HG02870 (cell line): ENCODE measurements around the gene KLK6.

Source experiments
- ATAC-seq: cut with Tn5 transposase; IDR thresholded peaks from one replicate; pipeline ENCODE4 v1.9.1; 2021; ENCODE audit warnings: mild to moderate bottlenecking, moderate library complexity; ENCODE audit not compliant: unreplicated experiment

KLK6 gene

GRCh38 chr19:50969413-50969760 lies at the start of gene KLK6:
Gene KLK6 (minus strand): TSS chr19:50969591. CDS start chr19:50968104, 1,487 bp downstream.
- no peak for ATAC-seq

- no peak for ATAC-seq
These were observed 49.6 kb upstream of the KLK6 start for GRCh38 chr19:51018745-51019543.

- no peak for ATAC-seq
These were observed 47.6 kb upstream of the KLK6 start for GRCh38 chr19:51016798-51017683.

GRCh38 chr19:51015691-51016267 lies 46.4 kb upstream of the KLK6 start:
- ATAC-seq, result no peak

- ATAC-seq, result no peak
These were observed 44.9 kb upstream of the KLK6 start for GRCh38 chr19:51014242-51014641.

- ATAC-seq, result no peak
These were observed 43.3 kb upstream of the KLK6 start for GRCh38 chr19:51012661-51013190.

- ATAC-seq, result no peak
These were observed 40.8 kb upstream of the KLK6 start for GRCh38 chr19:51010066-51010795.

- no peak for ATAC-seq
These were observed 39.9 kb upstream of the KLK6 start for GRCh38 chr19:51009061-51009891.

- ATAC-seq, result no peak
These were observed 38.1 kb upstream of the KLK6 start for GRCh38 chr19:51007488-51007887.

GRCh38 chr19:51006406-51006805 lies 37.0 kb upstream of the KLK6 start:
- no peak for ATAC-seq

GRCh38 chr19:51005248-51005647 lies 35.9 kb upstream of the KLK6 start:
- no peak for ATAC-seq

- no peak for ATAC-seq
These were observed 33.9 kb upstream of the KLK6 start for GRCh38 chr19:51003316-51003715.

GRCh38 chr19:51002542-51003311 lies 33.3 kb upstream of the KLK6 start:
- ATAC-seq, result no peak

- no peak for ATAC-seq
These were observed 32.7 kb upstream of the KLK6 start for GRCh38 chr19:51002089-51002532.

- ATAC-seq, result no peak
These were observed 32.1 kb upstream of the KLK6 start, which contains the start of gene KLK8 for GRCh38 chr19:51001515-51001914. Gene KLK8 (minus strand): TSS chr19:51001604. CDS start chr19:51001167, 437 bp downstream.

- no peak for ATAC-seq
These were observed 31.6 kb upstream of the KLK6 start for GRCh38 chr19:51000981-51001380.

- ATAC-seq, result no peak
These were observed 31.0 kb upstream of the KLK6 start for GRCh38 chr19:51000426-51000825.

GRCh38 chr19:50998686-50999085 lies 29.3 kb upstream of the KLK6 start:
- no peak for ATAC-seq

GRCh38 chr19:50998061-50998460 lies 28.7 kb upstream of the KLK6 start:
- no peak for ATAC-seq
